Measurements from ENCODE around the gene DAPK2.

DNA sequence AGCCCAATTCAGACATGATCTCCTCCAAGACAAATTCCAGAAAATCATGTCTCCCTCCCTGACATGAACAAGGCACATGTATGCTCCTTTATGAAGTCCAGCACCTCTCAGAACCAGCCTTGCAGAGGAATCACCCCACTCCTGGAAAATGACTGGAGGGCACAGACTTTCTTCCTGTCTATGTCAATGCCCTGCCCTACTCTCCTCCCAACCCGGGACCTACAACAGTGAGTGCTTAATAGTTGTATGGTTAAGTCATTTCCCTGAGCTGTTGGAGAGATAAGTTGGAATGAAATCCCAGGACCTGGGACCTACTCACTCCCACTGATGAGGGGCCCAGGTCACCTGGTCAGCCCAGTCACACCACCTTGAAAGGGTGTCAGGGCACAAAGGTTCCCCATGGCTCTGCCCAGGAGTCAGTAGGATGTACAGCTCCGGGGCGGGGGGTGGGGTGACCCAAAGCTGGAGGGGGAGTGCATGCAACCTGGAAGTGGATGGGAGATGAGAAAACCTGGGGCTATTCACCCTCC is 132.4 kb downstream of the DAPK2 start:
- TF ChIP-seq GATA3 (IDR thresholded peaks at IDR 0.05; ENCODE audit: low read depth, low read length) = no peak
- no peak for TF ChIP-seq GATA2 (IDR thresholded peaks at IDR 0.05; ENCODE audit: low read depth, low read length)

All from SH-SY5Y (cell line).